Activated B cell treated with CpG ODN at 0.5 μM for 24 hours (primary cell): ENCODE data around the gene MIS12. TPM values are rescaled to one million over a fixed set of nuclear protein-coding genes. Genes with fewer than 3 reads are reported as not detected.

Experiments
- ATAC-seq: fragments of 200-7000 bp; cut with Tn5 transposase; one replicate; pipeline ENCODE4 v1.10.0; 2021; ENCODE audit warnings: low read depth, mild to moderate bottlenecking, moderate library complexity
- CTCF ChIA-PET: fragments of 350-600 bp; sonication (Branson Sonifier 250); formaldehyde crosslinking; loops from one replicate; lab custom pipeline; 2021; ENCODE audit warnings: antibody characterized with exemption; lab: Charles Lee
- POLR2A ChIA-PET: fragments of 350-600 bp; sonication (Branson Sonifier 250); formaldehyde crosslinking; loops from one replicate; lab custom pipeline; 2021; ENCODE audit warnings: antibody characterized with exemption; lab: Charles Lee
- DNase-seq: peaks from one replicate; pipeline ENCODE4 v3.0.0; 2022
- H3K27ac Mint-ChIP-seq: one replicate; pipeline ENCODE4 v1.8.0; 2020; ENCODE audit warnings: mixed read lengths
- H3K27me3 Mint-ChIP-seq: one replicate; pipeline ENCODE4 v1.8.0; 2021; ENCODE audit warnings: mixed read lengths
- H3K36me3 Mint-ChIP-seq: one replicate; pipeline ENCODE4 v1.8.0; 2021; ENCODE audit warnings: low read depth, mixed read lengths
- H3K4me1 Mint-ChIP-seq: one replicate; pipeline ENCODE4 v1.8.0; 2021; ENCODE audit warnings: mixed read lengths
- H3K4me3 Mint-ChIP-seq: one replicate; pipeline ENCODE4 v1.8.0; 2020; ENCODE audit warnings: mild to moderate bottlenecking, mixed read lengths
- H3K9me3 Mint-ChIP-seq: one replicate; pipeline ENCODE4 v1.8.0; 2020; ENCODE audit warnings: mixed read lengths
- intact Hi-C: fragments of 100-400 bp; cut with micrococcal nuclease; formaldehyde crosslinking; loops from one replicate; pipeline ENCODE4 v1.15.1; 2024
- total RNA-seq: library from RNA; stranded (reverse); gene quantifications from 2 replicates; pipeline ENCODE4 v1.2.3, GENCODE V29; 2022
- TF ChIP-seq, protein P1 (sequence below): fragments of 200-600 bp; IDR thresholded peaks from one replicate; pipeline ENCODE4 v1.8.0; 2022; ENCODE audit warnings: antibody characterized with exemption, mild to moderate bottlenecking

Gene MIS12
- total RNA-seq, 1 donor from 2014 or later: 29.7 TPM

DNA sequence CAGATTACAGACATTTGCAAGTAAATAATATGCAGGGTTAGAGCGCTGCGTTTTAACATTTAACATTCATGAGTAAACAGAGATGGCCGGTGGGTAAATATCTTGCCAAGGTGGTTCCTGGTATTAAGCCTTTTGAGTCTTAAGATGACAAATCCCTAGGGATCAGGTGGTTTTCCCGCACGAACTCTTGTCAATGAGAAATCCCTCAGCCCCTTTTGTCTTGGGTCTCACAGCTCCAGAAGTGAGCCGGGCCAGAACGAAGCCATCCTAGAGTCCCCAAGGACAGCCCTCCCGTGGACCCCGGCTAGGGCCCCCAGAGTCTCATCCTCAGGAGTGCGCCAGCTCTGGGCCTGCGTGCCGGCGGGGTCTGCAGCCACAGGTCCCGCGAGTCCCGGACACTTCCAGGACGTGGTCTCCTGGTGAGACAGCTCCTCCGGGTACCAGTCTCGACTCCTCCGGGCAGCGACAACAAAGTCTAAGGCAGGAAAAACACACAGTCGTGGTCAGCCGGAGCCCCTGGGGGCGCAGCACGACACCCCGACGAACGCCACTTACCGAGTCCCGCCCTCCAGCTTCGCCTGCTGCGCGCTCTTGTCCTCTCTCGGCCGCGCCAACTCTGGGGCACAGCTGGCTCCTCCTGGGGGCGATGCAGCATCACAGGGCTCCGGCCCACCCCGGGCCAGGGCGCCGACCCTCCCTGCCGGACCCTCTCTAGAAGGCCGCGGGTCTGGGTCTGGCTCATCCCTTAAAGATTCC is 13.3 kb downstream of the MIS12 start:
- CTCF ChIA-PET: no interaction called here
- DNase-seq: no peak

GRCh38 chr17:5500247-5500588 is 13.9 kb downstream of the MIS12 start:
- ChIA-PET CTCF (no interaction called here), POLR2A (interaction anchor here (2.7 kb wide), 1 partner anchor 14 kb away, joined by 15 read pairs; the partner anchor contains the start of genes DERL2 and MIS12)
- Mint-ChIP-seq H3K27ac (no peak overlapping the region), H3K36me3 (peaks cover 8% of the 10 kb centered on the region), H3K4me1 (peaks cover 20% of the 10 kb centered on the region), H3K9me3 (no peaks in the 10 kb centered on the region), H3K27me3 (peaks cover 2% of the 10 kb centered on the region), H3K4me3 (peak overlapping the region; percentile 90)
- no peak for DNase-seq
- TF ChIP-seq, protein P1, sequence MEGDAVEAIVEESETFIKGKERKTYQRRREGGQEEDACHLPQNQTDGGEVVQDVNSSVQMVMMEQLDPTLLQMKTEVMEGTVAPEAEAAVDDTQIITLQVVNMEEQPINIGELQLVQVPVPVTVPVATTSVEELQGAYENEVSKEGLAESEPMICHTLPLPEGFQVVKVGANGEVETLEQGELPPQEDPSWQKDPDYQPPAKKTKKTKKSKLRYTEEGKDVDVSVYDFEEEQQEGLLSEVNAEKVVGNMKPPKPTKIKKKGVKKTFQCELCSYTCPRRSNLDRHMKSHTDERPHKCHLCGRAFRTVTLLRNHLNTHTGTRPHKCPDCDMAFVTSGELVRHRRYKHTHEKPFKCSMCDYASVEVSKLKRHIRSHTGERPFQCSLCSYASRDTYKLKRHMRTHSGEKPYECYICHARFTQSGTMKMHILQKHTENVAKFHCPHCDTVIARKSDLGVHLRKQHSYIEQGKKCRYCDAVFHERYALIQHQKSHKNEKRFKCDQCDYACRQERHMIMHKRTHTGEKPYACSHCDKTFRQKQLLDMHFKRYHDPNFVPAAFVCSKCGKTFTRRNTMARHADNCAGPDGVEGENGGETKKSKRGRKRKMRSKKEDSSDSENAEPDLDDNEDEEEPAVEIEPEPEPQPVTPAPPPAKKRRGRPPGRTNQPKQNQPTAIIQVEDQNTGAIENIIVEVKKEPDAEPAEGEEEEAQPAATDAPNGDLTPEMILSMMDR: no peak
- no peak for ATAC-seq
- intact Hi-C loops: no loop called here

More for the DNA sequence above, 13.3 kb downstream of the MIS12 start:
- POLR2A ChIA-PET: interaction anchor here (2.7 kb wide), 1 partner anchor 13 kb away, joined by 15 read pairs; the partner anchor contains the start of genes DERL2 and MIS12
- intact Hi-C loops: no loop called here
- H3K9me3 Mint-ChIP-seq: no peaks in the 10 kb centered on the region
- TF ChIP-seq, protein P1: no peak
- peaks cover 8% of the 10 kb centered on the region for H3K36me3 Mint-ChIP-seq
- ATAC-seq: no peak
- peaks cover 2% of the 10 kb centered on the region for H3K27me3 Mint-ChIP-seq
- H3K27ac Mint-ChIP-seq: no peak overlapping the region
- peaks cover 20% of the 10 kb centered on the region for H3K4me1 Mint-ChIP-seq
- peak overlapping the region; percentile 90 for H3K4me3 Mint-ChIP-seq

DNA sequence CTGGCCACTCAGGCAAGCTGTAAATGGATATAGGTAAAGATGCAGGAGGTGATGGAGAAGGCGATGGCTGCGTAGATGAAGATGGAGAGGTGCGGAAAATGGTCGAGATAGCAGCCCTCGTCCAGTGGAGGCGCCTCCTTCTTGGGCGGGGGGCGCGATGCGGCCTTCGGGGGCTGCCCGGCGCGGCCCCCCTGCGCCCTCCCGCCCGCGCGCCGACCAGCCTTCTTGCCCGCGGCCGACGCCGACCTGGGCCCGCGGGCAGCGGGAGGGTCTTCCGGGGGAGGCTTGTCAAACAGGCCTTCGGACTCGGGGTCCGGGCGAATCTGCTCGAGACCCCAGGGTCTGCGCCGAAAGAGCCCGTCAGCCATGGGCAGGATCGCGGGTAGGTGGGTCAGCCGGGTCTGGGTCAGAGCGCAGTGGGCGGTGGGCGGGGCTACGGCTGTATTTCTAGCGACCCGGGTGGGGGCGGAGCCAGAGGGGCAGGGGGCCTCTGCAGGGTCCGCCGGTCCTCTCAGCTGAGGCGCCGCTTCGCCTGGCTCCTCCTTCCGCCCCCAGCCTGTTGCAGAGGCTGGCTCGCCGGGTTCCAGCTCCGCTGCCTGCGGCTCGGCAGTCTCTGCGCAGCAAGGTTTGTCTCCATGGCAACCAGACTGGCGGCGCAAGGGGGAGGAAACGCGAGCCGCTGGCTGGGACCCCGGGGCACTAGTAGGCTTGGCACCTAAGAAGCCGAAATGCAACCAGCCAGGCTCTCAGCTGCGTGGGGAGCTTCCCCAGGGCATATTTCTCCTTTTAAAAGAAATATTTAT is 14.4 kb downstream of the MIS12 start:
- peak; percentile 90 for ATAC-seq
- CTCF ChIA-PET: no interaction called here
- H3K27me3 Mint-ChIP-seq: peaks cover 2% of the 10 kb centered on the region
- intact Hi-C loops: loop anchor here (1.0 kb wide), 1 partner anchor 14 kb away; the partner anchor contains the start of genes DERL2 and MIS12
- TF ChIP-seq, protein P1: no peak
- peaks cover 9% of the 10 kb centered on the region for H3K36me3 Mint-ChIP-seq
- peak; percentile 63 for DNase-seq
- H3K9me3 Mint-ChIP-seq: no peaks in the 10 kb centered on the region
- peak overlapping the region; percentile 90 for H3K4me3 Mint-ChIP-seq
- peaks cover 20% of the 10 kb centered on the region for H3K4me1 Mint-ChIP-seq
- POLR2A ChIA-PET: interaction anchor here (2.7 kb wide), 1 partner anchor 14 kb away, joined by 15 read pairs; the partner anchor contains the start of genes DERL2 and MIS12
- H3K27ac Mint-ChIP-seq: peak overlapping the region; percentile 27

GRCh38 chr17:5501685-5502084 is 15.3 kb downstream of the MIS12 start:
- TF ChIP-seq, protein P1: no peak
- Mint-ChIP-seq H3K36me3 (peaks cover 13% of the 10 kb centered on the region), H3K27me3 (peaks cover 2% of the 10 kb centered on the region), H3K4me1 (peaks cover 20% of the 10 kb centered on the region), H3K4me3 (peak overlapping the region; percentile 62), H3K9me3 (no peaks in the 10 kb centered on the region), H3K27ac (no peak overlapping the region)
- ChIA-PET POLR2A (interaction anchor here (2.7 kb wide), 1 partner anchor 15 kb away, joined by 15 read pairs; the partner anchor contains the start of genes DERL2 and MIS12), CTCF (no interaction called here)
- no peak for ATAC-seq
- intact Hi-C loops: loop anchor here (1.0 kb wide), 1 partner anchor 15 kb away; the partner anchor contains the start of genes DERL2 and MIS12
- DNase-seq: no peak
